Inflammatory macrophage treated with lipopolysaccharide for 4 hours (primary cell): Measurements from ENCODE around the gene MUC4.

Source experiments
- DNase-seq: peaks from one replicate; pipeline ENCODE4 v3.0.0-alpha.2; 2020

The MUC4 gene

DNA sequence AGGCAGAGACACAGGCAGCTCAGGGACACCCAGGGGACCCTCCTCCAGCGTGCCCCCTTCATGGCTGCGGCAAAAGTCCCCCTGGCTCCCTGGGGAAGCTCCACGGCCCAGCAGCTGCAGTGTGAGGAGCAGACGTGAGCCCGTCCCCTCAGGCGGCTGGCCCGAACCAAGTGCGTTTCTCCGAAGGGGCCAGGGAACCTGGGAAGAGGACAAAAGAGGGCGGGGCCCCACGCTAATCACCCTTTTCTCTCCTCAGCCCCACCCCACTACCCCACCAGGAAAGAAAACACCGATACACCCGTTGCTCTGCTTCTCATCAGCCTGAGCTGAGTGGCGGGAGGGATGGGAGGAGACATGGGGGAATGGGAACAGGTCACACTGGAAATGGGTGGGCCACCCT lies at the start of gene MUC4:
MUC4 (minus strand) TSS at position 174 of the 400 bp plus-strand sequence; CDS start at position 62, 112 bp downstream.
- DNase-seq = no peak

GRCh38 chr3:195860456-195860855 lies 48.7 kb upstream of the MUC4 start:
- no peak for DNase-seq

DNA sequence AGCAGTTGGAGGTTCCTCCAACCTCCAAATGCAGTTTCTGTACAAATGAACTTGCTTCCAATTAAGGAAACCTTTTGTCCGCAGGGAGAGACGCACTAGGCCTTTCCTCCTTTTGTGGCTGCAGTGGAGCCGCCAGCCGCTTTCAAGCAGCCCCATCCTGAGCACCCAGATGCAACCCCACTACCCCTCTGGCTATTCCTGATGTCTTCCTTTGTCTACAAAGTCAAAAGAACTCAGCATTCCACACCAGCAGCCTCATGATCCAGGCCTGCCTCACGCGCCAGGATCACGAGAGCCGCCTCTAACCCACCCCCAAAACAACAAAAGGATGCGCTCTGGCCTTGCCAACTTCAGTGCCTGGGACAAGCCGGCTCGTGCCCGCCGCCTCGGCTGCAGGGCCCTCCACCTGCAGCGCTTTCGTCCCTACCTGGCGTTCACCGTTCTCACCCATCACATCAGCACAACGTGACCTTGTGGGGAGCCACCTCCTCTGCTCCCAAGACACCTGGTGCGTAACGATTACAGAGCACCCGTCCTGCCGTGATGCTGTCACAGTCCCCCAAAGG lies 48.2 kb upstream of the MUC4 start:
- DNase-seq = no peak

GRCh38 chr3:195859061-195859845 lies 47.5 kb upstream of the MUC4 start:
- peak; percentile 62 for DNase-seq

- DNase-seq = no peak
Measured at GRCh38 chr3:195856410-195857084, 44.8 kb upstream of the MUC4 start.

DNA sequence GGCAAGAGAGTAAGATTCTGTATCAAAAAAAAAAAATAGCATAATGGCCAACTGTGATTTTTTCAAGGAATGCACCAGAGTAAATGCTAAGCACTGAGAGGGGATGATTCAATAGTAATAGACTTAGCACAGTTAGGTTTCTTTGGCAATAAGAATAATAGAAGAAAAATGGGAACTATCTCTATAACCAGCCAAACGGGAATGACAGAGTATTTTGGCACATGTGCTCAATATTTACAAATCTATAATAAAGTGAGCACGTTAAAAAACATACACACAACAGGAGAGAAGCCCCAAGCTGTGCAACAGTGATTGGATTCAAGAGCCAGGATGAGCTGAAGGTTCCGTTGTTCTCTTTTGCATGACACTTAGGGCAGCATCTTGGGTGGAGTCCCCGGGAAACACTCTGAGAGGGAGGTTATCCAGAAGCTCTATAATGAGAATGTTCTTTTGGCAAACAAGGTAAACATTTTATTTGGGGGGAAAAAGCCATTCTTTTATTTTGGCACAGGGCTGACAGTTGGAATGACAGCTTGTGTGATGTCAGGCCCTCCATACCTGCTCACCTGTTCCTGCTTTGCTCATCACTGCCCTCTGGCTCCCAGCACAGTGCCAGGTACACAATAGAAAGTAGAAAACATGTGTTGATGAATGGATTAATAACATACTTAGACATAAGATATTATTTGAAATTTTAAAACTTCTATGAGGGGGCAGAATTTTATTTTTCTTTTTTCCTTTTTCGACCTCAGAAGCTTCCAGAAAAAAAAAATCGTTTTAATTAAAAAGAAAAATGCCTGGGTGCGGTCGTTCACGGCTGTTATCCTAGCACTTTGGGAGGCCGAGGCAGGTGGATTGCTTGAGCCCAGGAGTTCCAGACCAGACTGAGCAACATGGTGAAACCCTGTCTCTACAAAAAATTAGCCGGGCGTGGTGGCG lies 44.0 kb upstream of the MUC4 start:
- no peak for DNase-seq

DNA sequence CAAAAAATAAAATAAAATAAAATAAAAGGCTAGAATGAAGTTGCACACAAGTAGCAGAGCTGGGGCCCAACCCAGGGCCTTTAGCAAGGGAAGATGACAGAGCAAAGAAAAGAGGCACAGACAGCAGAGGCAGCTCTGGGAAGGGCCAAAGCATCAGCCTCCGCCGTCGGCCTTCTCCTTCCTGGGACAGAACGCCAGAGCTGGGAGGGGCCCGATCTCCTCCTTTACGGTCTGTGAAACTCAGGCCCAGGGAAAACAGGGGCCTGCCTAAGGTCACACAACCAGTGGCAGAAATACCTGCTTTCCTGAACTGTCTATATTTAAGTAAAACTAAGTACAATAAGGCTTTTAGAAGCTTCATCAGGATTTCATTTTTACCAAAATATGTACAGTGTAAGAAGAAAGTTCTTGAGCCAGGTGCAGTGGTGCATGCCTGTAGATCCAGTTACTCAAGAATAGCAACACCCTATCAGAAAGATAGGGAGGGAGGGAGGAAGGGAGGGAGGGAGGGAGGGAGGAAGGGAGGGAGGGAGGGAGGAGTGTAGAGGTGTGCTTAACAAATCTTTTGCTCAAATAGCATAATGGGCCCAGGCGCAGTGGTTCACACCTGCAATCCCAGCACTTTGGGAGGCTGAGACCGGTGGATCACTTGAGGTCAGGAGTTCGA lies 43.0 kb upstream of the MUC4 start:
- no peak for DNase-seq

- no peak for DNase-seq
Measured at GRCh38 chr3:195853996-195854395, 42.3 kb upstream of the MUC4 start.

GRCh38 chr3:195853036-195853435 lies 41.3 kb upstream of the MUC4 start:
- DNase-seq = no peak

DNA sequence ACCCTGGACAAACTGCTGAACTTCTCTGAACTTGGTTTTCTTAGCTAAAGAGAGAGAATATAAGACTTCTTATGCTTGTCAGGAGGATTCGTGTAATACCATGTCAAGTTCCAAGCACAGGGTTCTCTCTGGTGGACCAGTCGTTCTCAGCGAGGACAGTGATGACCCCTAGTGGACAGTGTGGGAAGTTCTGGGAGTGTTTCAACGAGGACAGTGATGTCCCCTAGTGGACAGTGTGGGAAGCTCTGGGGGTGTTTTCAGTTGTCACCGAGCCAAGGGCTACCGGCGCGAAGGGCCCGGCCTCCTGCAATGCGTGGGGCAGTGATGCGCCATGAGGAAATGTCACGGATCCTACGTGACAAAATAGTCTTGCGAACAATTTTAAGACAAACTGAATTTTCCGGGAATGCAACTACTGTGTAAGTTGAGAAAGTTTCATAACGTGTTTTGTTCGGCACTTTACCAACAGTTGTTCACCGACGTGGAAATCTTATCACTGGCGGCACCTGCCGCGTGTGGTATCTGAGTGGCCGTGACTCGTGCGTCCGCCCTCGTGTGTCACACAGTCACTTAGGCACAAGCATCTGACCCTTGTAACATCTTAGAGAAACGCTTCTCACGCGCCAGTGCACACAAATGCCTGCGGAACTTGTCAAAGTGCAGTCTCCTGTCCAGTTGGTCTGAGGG lies 39.3 kb upstream of the MUC4 start:
- DNase-seq = peak; percentile 91

DNA sequence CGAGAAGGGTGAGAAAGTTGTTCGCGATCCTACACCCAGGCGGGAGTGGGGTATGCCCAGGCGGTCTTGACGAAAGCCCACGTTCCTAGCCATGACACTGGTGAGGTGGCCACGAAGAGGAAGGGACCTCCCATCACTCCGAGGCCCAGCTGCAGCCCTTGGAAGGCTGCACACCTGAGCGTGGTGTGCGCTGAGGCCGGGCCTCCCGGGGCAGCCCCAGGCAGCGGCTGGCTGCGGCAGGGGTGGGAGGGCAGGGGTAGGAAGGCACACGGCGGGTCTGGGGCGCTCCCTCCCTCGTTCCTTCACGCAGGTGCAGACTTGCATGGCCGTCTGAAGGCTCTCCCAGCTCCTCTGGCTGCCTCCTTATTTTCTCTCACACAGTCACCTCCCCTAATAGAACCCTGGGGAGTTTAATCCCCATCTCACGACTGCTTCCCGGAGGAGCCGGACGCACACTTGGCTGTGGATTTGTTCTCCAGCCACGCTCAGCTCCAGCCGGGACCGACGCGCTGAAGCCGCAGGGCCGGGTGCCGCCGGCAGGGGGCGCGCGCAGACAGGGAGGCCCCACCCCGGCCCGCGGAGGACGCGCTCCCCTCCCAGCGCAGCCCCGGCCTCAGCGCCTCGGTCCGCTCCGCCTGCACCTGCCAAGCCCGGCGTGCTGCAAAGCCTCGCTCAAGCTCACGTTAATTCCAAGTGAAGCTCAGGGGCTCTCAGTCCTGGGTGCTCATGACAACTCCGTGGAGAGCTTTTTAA lies 37.8 kb upstream of the MUC4 start:
- DNase-seq = no peak

- no peak for DNase-seq
Measured at GRCh38 chr3:195847055-195847950, 35.6 kb upstream of the MUC4 start.

- no peak for DNase-seq
Measured at GRCh38 chr3:195845483-195845882, 33.8 kb upstream of the MUC4 start.

GRCh38 chr3:195844671-195845218 lies 33.0 kb upstream of the MUC4 start:
- DNase-seq = no peak

GRCh38 chr3:195839260-195840010 lies 27.7 kb upstream of the MUC4 start:
- DNase-seq = no peak

DNA sequence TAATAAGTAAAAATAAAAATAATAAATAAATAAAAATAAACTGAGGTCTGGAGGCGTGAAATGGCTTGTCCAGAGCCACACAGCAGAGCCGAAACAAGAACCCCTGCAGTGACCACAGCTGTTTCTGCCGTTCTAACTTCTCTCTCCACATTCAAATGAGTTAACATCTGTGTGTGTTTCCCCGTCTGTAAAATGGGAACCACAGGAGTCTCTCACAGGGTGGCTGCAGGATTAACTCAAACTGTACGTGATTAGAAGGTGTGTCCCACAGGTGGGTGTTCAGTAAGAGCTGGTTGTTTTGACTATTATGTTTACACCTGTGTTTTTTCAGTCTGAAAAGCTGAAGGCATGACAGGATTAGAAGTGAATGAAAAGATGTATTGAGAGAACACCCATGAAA lies 27.0 kb upstream of the MUC4 start:
- DNase-seq = no peak

DNA sequence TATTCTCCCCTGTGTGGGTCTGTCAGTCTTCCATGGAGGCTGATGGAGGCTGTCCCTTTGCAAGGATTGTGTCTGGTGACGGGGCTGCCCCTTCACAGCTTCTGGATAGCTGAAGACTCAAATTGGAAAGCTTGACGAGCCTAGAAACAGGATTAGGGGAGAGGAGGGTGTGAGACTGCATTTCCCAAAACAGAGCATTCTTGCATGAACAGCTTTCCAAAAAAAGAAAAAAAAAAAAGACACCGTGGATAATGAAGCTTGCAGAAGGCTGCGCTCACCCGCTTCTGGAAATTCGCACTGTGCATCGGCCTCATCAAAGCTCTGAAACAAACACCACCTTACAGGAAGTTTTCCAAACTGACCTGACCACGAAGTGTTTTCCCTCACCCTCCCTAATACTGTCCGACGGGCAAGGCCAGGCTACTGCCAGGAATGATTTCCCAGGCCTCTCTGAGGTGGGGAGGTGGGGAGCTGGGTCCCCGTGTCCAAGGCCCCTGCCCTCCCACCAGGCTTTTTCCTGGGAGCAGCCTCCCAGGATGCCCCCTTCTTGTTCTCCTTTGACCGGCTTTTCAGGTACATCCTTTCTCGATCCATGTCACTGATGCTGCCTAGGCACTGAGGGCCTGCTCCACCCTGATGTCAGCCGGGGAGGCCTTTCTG lies 24.9 kb upstream of the MUC4 start:
- DNase-seq = no peak

- DNase-seq = no peak
Measured at GRCh38 chr3:195835791-195836190, 24.1 kb upstream of the MUC4 start.
